HG03565 (cell line): ENCODE measurements around the gene ACYP2.
A peak's percentile ranks its signal among the peaks of the same experiment; 100 is the strongest.

Experiments used
- ATAC-seq: cut with Tn5 transposase; IDR thresholded peaks from one replicate; pipeline ENCODE4 v1.9.1; 2021; ENCODE audit warnings: mild to moderate bottlenecking, moderate library complexity; ENCODE audit not compliant: unreplicated experiment

ACYP2 gene

GRCh38 chr2:54149638-54150441 lies 34.4 kb downstream of the ACYP2 start:
- ATAC-seq: no peak

GRCh38 chr2:54158311-54158710 lies 42.9 kb downstream of the ACYP2 start:
- ATAC-seq: no peak

- ATAC-seq: no peak
Observed at GRCh38 chr2:54161660-54162424, 46.4 kb downstream of the ACYP2 start.

GRCh38 chr2:54164106-54164505 lies 48.7 kb downstream of the ACYP2 start:
- ATAC-seq: no peak

GRCh38 chr2:54166121-54166773 lies 50.8 kb downstream of the ACYP2 start:
- ATAC-seq: no peak

GRCh38 chr2:54176577-54176976 lies 61.2 kb downstream of the ACYP2 start:
- ATAC-seq: no peak

GRCh38 chr2:54183281-54183680 lies 67.9 kb downstream of the ACYP2 start:
- no peak for ATAC-seq

GRCh38 chr2:54183972-54184371 lies 68.6 kb downstream of the ACYP2 start:
- ATAC-seq: no peak

GRCh38 chr2:54185105-54185504 lies 69.7 kb downstream of the ACYP2 start:
- no peak for ATAC-seq

GRCh38 chr2:54187331-54187730 lies 71.9 kb downstream of the ACYP2 start:
- ATAC-seq: no peak

GRCh38 chr2:54189539-54189938 lies 74.1 kb downstream of the ACYP2 start:
- ATAC-seq: no peak

GRCh38 chr2:54191361-54192135 lies 76.1 kb downstream of the ACYP2 start:
- ATAC-seq: no peak

- ATAC-seq: no peak
Observed at GRCh38 chr2:54194761-54195750, 79.6 kb downstream of the ACYP2 start.

- no peak for ATAC-seq
Observed at GRCh38 chr2:54196646-54197045, 81.2 kb downstream of the ACYP2 start.

GRCh38 chr2:54204476-54204875 lies 89.1 kb downstream of the ACYP2 start:
- ATAC-seq: no peak

GRCh38 chr2:54206596-54206995 lies 91.2 kb downstream of the ACYP2 start:
- ATAC-seq: peak; percentile 46

GRCh38 chr2:54207666-54208195 lies 92.3 kb downstream of the ACYP2 start:
- ATAC-seq: no peak

- no peak for ATAC-seq
Observed at GRCh38 chr2:54208364-54209240, 93.2 kb downstream of the ACYP2 start.

GRCh38 chr2:54209379-54209778 lies 94.0 kb downstream of the ACYP2 start:
- no peak for ATAC-seq
